Vagina (tissue), 2 donors: ENCODE results near the gene MIF4GD.

Source experiments
- POLR2AphosphoS5 ChIP-seq, 2 donors: sonication (generic); formaldehyde crosslinking; IDR thresholded peaks; one replicate each; pipeline ENCODE4 v1.9.0; 2017; ENCODE audit warnings: antibody characterized with exemption in 2 of 2, mild to moderate bottlenecking in 2 of 2, low read depth in 1 of 2; ENCODE audit not compliant: insufficient read depth in 1 of 2
- TF ChIP-seq, protein P1 (sequence below), 3 experiments: fragments of 450-650 bp in 2 of 3; fragments of 200-600 bp in 1 of 3; sonication (generic) in 1 of 3; IDR thresholded peaks; one replicate each; pipeline ENCODE4 v1.5.1; 2017 to 2019; ENCODE audit warnings: antibody characterized with exemption in 3 of 3, mild to moderate bottlenecking in 2 of 3, moderate library complexity in 2 of 3

DNA sequence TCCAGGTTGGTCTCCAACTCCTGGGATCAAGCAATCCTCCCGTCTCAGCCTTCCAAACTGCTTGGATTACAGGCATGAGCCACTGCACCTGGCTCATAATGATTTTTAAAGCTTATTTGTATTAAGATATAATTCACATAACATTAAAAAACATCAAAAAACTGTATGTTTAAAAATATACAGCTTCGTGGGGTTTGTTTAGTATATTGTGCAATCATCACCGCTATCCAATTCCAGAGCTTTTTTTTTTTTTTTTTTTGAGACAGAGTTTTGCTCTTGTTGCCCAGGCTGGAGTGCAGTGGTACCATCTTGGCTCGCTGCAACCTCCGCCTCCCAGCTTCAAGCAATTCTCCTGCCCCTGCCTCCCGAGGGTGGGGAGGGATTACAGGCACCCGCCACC lies 29.2 kb upstream of the MIF4GD start:
- TF ChIP-seq, protein P1, sequence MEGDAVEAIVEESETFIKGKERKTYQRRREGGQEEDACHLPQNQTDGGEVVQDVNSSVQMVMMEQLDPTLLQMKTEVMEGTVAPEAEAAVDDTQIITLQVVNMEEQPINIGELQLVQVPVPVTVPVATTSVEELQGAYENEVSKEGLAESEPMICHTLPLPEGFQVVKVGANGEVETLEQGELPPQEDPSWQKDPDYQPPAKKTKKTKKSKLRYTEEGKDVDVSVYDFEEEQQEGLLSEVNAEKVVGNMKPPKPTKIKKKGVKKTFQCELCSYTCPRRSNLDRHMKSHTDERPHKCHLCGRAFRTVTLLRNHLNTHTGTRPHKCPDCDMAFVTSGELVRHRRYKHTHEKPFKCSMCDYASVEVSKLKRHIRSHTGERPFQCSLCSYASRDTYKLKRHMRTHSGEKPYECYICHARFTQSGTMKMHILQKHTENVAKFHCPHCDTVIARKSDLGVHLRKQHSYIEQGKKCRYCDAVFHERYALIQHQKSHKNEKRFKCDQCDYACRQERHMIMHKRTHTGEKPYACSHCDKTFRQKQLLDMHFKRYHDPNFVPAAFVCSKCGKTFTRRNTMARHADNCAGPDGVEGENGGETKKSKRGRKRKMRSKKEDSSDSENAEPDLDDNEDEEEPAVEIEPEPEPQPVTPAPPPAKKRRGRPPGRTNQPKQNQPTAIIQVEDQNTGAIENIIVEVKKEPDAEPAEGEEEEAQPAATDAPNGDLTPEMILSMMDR (IDR thresholded peaks at IDR 0.05) = no peak
- TF ChIP-seq POLR2AphosphoS5 (IDR thresholded peaks at IDR 0.05; ENCODE audit: insufficient read depth in 1 of 2, low read depth in 1 of 2) = no peak
